ENCODE results near the gene DST.

DST gene

DNA sequence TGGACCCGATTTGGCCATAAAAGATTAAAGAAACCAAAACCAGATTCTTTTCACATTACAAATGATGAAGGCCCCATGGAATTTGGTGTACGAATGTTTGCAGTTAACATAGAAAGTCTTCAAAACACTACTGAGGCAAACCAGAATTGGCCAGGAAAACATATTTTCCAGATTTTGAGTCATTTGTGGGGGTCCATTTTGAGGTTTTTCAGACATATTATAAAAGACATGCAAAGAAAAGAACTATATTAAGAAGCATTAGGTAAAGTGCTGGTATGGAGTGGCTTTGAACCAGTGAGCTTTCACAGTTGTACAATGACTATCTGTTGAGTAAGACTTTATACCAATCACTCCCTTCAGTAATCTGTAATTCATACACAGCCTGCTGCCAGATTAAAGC lies 226.4 kb downstream of the DST start:
- no peaks in the 10 kb centered on the region for H3K4me1 ChIP-seq (ENCODE audit: low read length)
- no peaks in the 10 kb centered on the region for H3F3A ChIP-seq (ENCODE audit: insufficient read depth, low read length)
- TF ChIP-seq EZH2 (optimal IDR thresholded peaks at IDR 0.05; ENCODE audit: low read depth, low read length): no peak
- no peaks in the 10 kb centered on the region for H3K36me3 ChIP-seq (replicated peaks; ENCODE audit: insufficient read depth, low read length)
- H3K9me2 ChIP-seq (replicated peaks; ENCODE audit: insufficient read depth, low read length): no peaks in the 10 kb centered on the region
- no peaks in the 10 kb centered on the region for H3K79me2 ChIP-seq (ENCODE audit: low read length)
- H3K27me3 ChIP-seq (replicated peaks; ENCODE audit: insufficient read depth, low read length): no peaks in the 10 kb centered on the region
- DNase-seq: no peak
- H4K20me1 ChIP-seq (ENCODE audit: insufficient read depth, low read length): no peaks in the 10 kb centered on the region
- H3K4me3 ChIP-seq (ENCODE audit: low read length): no peak overlapping the region
- no peak overlapping the region for H3K4me2 ChIP-seq (ENCODE audit: low read depth, low read length)
- H3K27ac ChIP-seq (ENCODE audit: low read length): no peak overlapping the region
- H2AFZ ChIP-seq (ENCODE audit: low read length): no peak overlapping the region
- H3K9ac ChIP-seq (ENCODE audit: low read length): no peak overlapping the region
- H3K9me3 ChIP-seq (replicated peaks; ENCODE audit: insufficient read depth, low read length): no peaks in the 10 kb centered on the region

DNA sequence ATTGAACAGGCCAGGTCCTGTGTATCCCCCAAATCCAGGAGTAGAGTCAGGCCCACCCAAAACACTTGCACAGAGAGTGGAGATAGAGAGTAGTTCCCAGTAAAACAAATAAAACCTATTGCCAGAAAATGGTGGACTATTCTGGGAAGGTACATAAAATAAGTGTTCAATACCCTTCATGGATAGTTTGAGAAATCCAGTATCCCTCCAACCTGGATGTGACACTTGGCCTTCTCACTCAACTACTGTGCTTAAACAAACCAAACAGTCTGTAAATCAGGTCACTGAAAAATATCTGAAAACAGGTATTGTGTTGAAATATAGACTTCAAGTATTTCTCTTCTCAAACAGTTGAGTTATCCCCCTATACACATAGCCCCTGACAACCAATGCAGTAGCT lies 233.7 kb downstream of the DST start:
- Histone ChIP-seq H3K9ac (ENCODE audit: low read length) (no peak overlapping the region), H3K4me2 (ENCODE audit: low read depth, low read length) (no peak overlapping the region), H3K36me3 (replicated peaks; ENCODE audit: insufficient read depth, low read length) (no peaks in the 10 kb centered on the region), H3K4me1 (ENCODE audit: low read length) (peaks cover 5% of the 10 kb centered on the region; the same call in 1 of the 2 replicates), H3K4me3 (ENCODE audit: low read length) (no peak overlapping the region), H3K9me3 (replicated peaks; ENCODE audit: insufficient read depth, low read length) (no peaks in the 10 kb centered on the region), H4K20me1 (ENCODE audit: insufficient read depth, low read length) (no peaks in the 10 kb centered on the region), H3K27ac (ENCODE audit: low read length) (no peak overlapping the region), H3F3A (ENCODE audit: insufficient read depth, low read length) (no peaks in the 10 kb centered on the region), H3K79me2 (ENCODE audit: low read length) (no peaks in the 10 kb centered on the region), H3K27me3 (replicated peaks; ENCODE audit: insufficient read depth, low read length) (no peaks in the 10 kb centered on the region), H3K9me2 (replicated peaks; ENCODE audit: insufficient read depth, low read length) (no peaks in the 10 kb centered on the region), H2AFZ (ENCODE audit: low read length) (no peak overlapping the region)
- DNase-seq: no peak
- TF ChIP-seq EZH2phosphoT487 (IDR thresholded peaks at IDR 0.05; ENCODE audit: low read length): no peak
- TF ChIP-seq, protein P1, sequence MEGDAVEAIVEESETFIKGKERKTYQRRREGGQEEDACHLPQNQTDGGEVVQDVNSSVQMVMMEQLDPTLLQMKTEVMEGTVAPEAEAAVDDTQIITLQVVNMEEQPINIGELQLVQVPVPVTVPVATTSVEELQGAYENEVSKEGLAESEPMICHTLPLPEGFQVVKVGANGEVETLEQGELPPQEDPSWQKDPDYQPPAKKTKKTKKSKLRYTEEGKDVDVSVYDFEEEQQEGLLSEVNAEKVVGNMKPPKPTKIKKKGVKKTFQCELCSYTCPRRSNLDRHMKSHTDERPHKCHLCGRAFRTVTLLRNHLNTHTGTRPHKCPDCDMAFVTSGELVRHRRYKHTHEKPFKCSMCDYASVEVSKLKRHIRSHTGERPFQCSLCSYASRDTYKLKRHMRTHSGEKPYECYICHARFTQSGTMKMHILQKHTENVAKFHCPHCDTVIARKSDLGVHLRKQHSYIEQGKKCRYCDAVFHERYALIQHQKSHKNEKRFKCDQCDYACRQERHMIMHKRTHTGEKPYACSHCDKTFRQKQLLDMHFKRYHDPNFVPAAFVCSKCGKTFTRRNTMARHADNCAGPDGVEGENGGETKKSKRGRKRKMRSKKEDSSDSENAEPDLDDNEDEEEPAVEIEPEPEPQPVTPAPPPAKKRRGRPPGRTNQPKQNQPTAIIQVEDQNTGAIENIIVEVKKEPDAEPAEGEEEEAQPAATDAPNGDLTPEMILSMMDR (IDR thresholded peaks at IDR 0.05; ENCODE audit: low read length): no peak
- TF ChIP-seq EZH2 (optimal IDR thresholded peaks at IDR 0.05; ENCODE audit: low read depth, low read length): no peak
